Activated CD4-positive, alpha-beta memory T cell treated with anti-CD3 and anti-CD28 coated beads for 36 hours (primary cell): ENCODE measurements around the gene MARCHF10. TPM values are rescaled to one million over a fixed set of nuclear protein-coding genes. Genes with fewer than 3 reads are reported as not detected.
"Not testable (repeated sequence)": the region's sequence is repeated elsewhere in the genome, so short reads cannot be mapped to it uniquely, and the experiment has no call there.

ENCODE experiments used
- CTCF ChIA-PET: fragments of 350-600 bp; sonication (Branson Sonifier 250); formaldehyde crosslinking; loops from one replicate; lab custom pipeline; 2021; ENCODE audit warnings: antibody characterized with exemption, inconsistent platforms; lab: Charles Lee
- POLR2A ChIA-PET: fragments of 350-600 bp; sonication (Branson Sonifier 250); formaldehyde crosslinking; loops from one replicate; lab custom pipeline; 2021; ENCODE audit warnings: antibody characterized with exemption; lab: Charles Lee
- DNase-seq: peaks from one replicate; pipeline ENCODE4 v3.0.0-alpha.2; 2020
- H3K27ac Mint-ChIP-seq: one replicate; pipeline ENCODE4 v1.8.0; 2021; ENCODE audit warnings: mixed read lengths
- H3K27me3 Mint-ChIP-seq: one replicate; pipeline ENCODE4 v1.8.0; 2021; ENCODE audit warnings: mixed read lengths
- H3K36me3 Mint-ChIP-seq: one replicate; pipeline ENCODE4 v1.8.0; 2021; ENCODE audit warnings: mixed read lengths
- H3K4me1 Mint-ChIP-seq: one replicate; pipeline ENCODE4 v1.8.0; 2021; ENCODE audit warnings: low read depth, mixed read lengths
- H3K4me3 Mint-ChIP-seq: one replicate; pipeline ENCODE4 v1.8.0; 2021; ENCODE audit warnings: mild to moderate bottlenecking, mixed read lengths
- H3K9me3 Mint-ChIP-seq: one replicate; pipeline ENCODE4 v1.8.0; 2021; ENCODE audit warnings: mixed read lengths
- intact Hi-C: fragments of 100-400 bp; cut with micrococcal nuclease; formaldehyde crosslinking; loops from one replicate; pipeline ENCODE4 v1.15.1; 2023
- total RNA-seq, 2 experiments: library from RNA; stranded (reverse); gene quantifications; one replicate each; pipeline ENCODE4 v1.2.3, GENCODE V29; 2021

MARCHF10 gene
- total RNA-seq, 2 experiments from 2014 or later, result not detected

DNA sequence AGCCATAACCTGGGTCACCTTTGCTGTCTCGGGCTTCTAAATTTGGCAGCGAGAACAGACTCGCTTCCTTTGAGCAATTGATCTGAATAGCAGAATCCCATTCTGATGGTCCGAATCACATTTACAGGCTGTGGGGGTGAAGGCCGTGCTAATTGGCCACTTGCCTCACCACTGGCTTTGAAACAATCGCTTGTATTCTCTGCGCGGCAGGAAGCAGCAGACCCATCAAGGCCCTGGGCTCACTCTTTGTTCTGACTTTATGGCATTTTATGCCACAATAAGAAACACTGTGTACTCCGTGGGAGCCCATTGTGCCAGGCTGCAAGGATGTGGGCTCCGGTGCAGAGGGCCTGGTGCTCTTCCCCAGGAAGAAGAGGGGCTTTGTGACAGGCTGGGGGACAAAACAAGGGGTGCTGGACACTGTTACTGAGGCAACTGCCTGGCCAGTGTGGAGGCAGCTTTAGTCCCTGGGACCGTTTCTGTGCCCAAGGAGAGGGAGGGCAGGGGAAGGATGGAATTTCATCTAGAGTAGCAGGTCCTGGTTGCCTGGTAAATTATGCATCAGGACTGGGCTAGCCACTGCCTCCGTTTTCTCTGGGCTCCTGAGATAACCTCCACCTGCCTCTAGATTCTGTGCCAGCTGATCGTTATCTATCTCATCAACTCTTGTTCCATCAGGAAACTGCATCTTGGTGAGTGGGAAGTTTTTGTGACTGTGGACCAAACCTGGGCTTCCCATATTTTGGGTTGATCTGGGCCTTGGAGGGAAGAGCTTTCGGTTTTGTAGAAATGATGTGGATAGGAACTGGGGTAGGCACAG is 102.1 kb downstream of the MARCHF10 start:
- Mint-ChIP-seq H3K9me3 (peaks cover 7% of the 10 kb centered on the region), H3K4me1 (peaks cover 10% of the 10 kb centered on the region), H3K27ac (no peak overlapping the region), H3K27me3 (peaks cover 22% of the 10 kb centered on the region), H3K4me3 (no peak overlapping the region), H3K36me3 (no peaks in the 10 kb centered on the region)
- no peak for DNase-seq
- POLR2A ChIA-PET, result no interaction called here
- CTCF ChIA-PET, result interaction anchor here (1.0 to 1.3 kb wide), 2 partner anchors 19 to 263 kb away, joined by 3 read pairs; no protein-coding TSS in a partner anchor
- intact Hi-C loops, result loop anchor here (2.0 kb wide), 1 partner anchor 701 kb away; no protein-coding TSS in a partner anchor

DNA sequence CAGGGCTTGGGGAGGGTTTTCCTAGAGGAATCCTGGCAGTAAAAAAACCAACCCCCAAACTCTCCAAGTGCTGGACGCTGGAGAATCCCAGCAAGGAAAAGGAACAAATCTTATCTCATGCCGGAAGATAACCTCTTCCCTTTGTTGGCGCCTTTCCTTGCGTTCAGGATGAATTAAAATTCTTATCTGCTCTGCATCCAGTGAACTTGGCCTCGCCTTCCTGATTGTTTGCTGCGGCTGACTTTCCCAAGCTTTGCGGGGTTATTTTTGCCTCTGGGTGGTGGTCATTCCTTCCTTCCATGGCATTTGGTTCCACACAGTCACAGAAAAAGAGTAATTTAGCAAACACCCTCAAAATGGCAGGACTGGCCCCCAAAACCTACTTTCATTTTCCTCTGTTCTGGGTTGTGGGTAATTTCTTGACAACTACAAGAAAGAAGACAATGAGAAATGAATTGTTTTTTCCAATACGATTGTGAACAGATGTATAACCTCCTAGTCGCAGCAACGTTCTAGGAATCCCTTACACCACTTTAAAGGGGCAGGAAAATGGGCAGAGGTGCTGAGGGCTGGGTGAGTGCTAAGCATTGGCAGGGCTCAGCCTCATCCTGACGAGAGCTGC is 102.8 kb downstream of the MARCHF10 start:
- Mint-ChIP-seq H3K27ac (no peak overlapping the region), H3K4me1 (peaks cover 10% of the 10 kb centered on the region), H3K4me3 (peak overlapping the region; percentile 20), H3K27me3 (peaks cover 23% of the 10 kb centered on the region), H3K9me3 (peaks cover 7% of the 10 kb centered on the region), H3K36me3 (no peaks in the 10 kb centered on the region)
- no peak for DNase-seq
- intact Hi-C loops, result loop anchor here (2.0 kb wide), 1 partner anchor 702 kb away; no protein-coding TSS in a partner anchor
- ChIA-PET POLR2A (no interaction called here), CTCF (interaction anchor here (1.0 to 1.6 kb wide), 3 partner anchors 18 to 19 kb away, joined by 3 to 7 read pairs (median 4); no protein-coding TSS in a partner anchor)

DNA sequence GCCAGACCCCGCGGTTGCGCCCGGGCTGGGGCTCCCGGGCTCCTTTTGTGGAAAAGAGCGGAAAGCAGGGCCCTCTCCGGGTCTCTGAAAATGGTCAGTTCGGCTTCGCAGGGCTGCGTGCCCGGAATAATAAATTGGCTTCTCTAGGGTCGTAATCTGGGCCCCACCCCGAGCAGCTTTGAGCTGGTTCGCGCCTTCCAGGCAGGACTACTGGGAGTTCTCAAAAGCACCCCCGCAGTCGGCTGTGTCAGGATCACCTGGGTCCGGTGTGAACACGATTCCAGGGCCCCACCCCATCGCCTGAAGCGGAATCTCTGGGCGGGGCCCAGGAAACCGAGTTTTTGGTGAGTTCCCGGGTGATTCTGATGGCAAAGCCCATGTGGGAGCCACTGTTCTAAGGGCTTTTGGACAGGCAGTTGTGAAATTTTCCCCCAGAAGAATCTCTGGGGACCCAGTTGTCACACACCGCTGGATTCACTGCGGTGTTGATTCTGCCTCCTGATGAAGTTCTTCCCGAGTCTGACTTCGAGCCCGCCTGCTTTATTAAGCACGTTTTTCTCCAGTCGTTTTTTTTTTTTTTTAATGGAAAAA is 103.6 kb downstream of the MARCHF10 start:
- CTCF ChIA-PET, result interaction anchor here (0.8 to 1.6 kb wide), 3 partner anchors 18 to 385 kb away, joined by 3 to 7 read pairs (median 4); no protein-coding TSS in a partner anchor

DNA sequence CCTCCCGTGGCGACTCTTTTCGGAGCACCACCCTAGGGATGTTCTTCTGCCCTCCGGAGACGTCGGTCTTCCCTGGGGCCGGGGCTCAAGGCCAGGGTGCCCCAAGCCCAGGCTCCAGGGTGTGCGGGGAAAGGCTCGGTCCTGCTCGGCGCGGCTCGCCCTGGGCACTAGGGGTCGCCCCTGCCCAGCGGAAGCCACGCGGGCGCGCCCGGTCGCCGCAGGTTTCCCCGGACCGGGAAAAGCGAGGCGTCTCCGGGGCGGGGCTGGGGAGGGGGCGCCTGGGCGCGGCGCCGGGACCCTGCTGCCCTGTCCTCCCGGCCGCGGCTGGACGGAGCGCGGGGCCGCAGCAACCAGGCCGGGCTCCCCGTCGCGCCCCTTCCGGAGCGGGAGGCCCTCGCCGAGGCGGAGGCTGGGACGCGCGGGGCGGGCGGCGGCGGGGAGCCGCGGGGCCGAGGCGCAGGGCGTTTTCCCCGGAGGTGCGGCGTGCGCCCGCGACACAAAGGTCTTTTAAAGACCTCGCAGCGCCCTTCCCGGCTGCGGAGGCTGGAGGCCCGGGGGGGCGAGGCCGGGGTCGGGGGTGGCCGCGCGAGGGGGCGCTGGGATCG is 104.2 kb downstream of the MARCHF10 start:
- H3K9me3 Mint-ChIP-seq, result peaks cover 5% of the 10 kb centered on the region
- peaks cover 10% of the 10 kb centered on the region for H3K4me1 Mint-ChIP-seq
- no peaks in the 10 kb centered on the region for H3K36me3 Mint-ChIP-seq
- H3K27ac Mint-ChIP-seq, result no peak overlapping the region
- ChIA-PET CTCF (interaction anchor here (0.8 to 1.7 kb wide), 4 partner anchors 19 to 702 kb away, joined by 3 to 7 read pairs (median 4); no protein-coding TSS in a partner anchor), POLR2A (no interaction called here)
- peak overlapping the region; percentile 20 for H3K4me3 Mint-ChIP-seq
- intact Hi-C loops, result loop anchor here (1.0 to 2.0 kb wide), 2 partner anchors 264 to 703 kb away; no protein-coding TSS in a partner anchor
- peaks cover 23% of the 10 kb centered on the region for H3K27me3 Mint-ChIP-seq
- DNase-seq, result peak; percentile 79

More for the DNA sequence above, 103.6 kb downstream of the MARCHF10 start:
- no peak overlapping the region for H3K27ac Mint-ChIP-seq
- POLR2A ChIA-PET, result no interaction called here
- peaks cover 10% of the 10 kb centered on the region for H3K4me1 Mint-ChIP-seq
- intact Hi-C loops, result loop anchor here (2.0 kb wide), 1 partner anchor 702 kb away; no protein-coding TSS in a partner anchor
- peak; percentile 18 for DNase-seq
- H3K27me3 Mint-ChIP-seq, result peaks cover 23% of the 10 kb centered on the region
- H3K36me3 Mint-ChIP-seq, result no peaks in the 10 kb centered on the region
- peak overlapping the region; percentile 66 for H3K4me3 Mint-ChIP-seq
- peaks cover 7% of the 10 kb centered on the region for H3K9me3 Mint-ChIP-seq

DNA sequence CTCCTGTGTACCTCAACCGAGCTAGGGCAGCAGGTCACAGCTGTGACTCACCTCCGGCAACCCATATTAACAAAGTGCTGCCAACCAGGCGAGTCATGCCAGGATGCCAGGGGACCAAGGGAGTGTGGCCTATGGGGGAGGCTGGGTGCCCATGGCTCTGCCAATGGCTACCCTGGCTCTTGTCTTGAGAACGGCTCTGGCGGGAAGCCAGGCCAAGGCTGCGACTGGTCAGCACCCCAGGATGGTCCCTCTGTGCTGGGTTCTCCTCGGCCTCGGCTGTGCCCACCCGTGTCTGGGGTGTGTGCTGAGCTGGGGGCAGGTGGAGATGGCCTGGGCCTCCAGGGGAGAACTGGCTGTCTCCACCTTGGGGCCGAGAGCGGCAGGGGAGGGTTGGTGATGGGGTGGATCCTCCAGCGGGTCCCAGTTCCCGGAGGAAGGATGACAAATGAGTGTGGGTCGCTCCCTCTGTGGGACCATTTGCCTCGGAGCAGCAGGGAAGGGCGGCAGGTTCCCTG is 104.8 kb downstream of the MARCHF10 start:
- Mint-ChIP-seq H3K9me3 (no peaks in the 10 kb centered on the region), H3K4me3 (peak overlapping the region; percentile 20), H3K27ac (no peak overlapping the region), H3K36me3 (no peaks in the 10 kb centered on the region), H3K4me1 (peaks cover 10% of the 10 kb centered on the region), H3K27me3 (peaks cover 23% of the 10 kb centered on the region)
- intact Hi-C loops, result loop anchor here (1.0 kb wide), 1 partner anchor 265 kb away; no protein-coding TSS in a partner anchor
- peak; percentile 48 for DNase-seq
- ChIA-PET CTCF (interaction anchor here (0.9 to 1.7 kb wide), 4 partner anchors 32 to 703 kb away, joined by 4 to 5 read pairs (median 4); no protein-coding TSS in a partner anchor), POLR2A (no interaction called here)

DNA sequence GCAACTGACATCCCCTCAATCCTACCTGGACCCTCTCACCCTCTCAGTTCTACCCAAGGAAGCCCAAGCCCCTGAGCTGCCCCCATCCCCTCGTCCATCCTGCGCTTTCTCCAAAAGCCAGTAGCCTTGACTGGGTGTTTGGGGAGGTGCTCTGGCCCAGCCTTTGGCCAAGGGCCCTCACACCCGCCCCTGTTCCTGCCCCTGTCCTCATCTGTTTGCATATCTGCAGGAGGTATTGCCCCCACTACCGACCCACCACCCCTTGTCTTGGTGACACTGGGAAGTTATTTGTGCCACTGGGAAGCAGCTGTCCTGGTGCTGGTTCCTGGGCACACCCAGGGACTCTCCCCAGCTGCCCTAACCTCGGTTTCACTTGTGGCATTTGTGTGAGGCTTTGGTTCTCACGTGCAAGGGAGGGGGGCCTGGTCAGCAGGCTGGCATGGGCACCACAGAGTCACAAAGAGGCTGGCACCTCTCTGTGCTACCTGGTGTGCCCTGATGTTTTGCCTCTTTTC is 105.3 kb downstream of the MARCHF10 start:
- intact Hi-C loops, result loop anchor here (1.0 kb wide), 1 partner anchor 265 kb away; no protein-coding TSS in a partner anchor
- H3K9me3 Mint-ChIP-seq, result no peaks in the 10 kb centered on the region
- H3K27ac Mint-ChIP-seq, result no peak overlapping the region
- peaks cover 24% of the 10 kb centered on the region for H3K27me3 Mint-ChIP-seq
- H3K4me1 Mint-ChIP-seq, result peaks cover 10% of the 10 kb centered on the region
- ChIA-PET CTCF (interaction anchor here (0.9 to 1.7 kb wide), 4 partner anchors 31 to 703 kb away, joined by 4 to 5 read pairs (median 4); no protein-coding TSS in a partner anchor), POLR2A (no interaction called here)
- no peak for DNase-seq
- H3K4me3 Mint-ChIP-seq, result no peak overlapping the region
- H3K36me3 Mint-ChIP-seq, result no peaks in the 10 kb centered on the region

DNA sequence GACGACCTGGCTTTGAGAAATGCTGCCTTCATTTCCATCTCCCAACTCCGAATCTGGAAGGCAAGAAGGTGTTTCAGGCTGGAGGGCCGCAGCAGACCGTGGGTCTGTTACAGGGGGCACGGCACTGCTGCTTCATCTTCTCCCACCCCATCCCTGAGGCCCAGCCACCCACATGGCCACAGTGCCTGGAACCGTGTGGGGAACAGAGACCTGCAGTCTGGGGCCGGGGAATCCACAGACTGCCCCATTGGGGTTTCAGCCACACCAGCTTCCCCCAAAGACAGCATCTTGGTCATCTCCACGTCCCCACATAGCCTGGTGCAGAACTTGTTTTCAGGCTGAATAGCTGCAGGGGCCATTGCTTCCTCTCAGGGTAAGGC is 106.4 kb downstream of the MARCHF10 start:
- no peaks in the 10 kb centered on the region for H3K9me3 Mint-ChIP-seq
- H3K4me1 Mint-ChIP-seq, result peaks cover 10% of the 10 kb centered on the region
- CTCF ChIA-PET, result no interaction called here
- H3K36me3 Mint-ChIP-seq, result no peaks in the 10 kb centered on the region
- no peak for DNase-seq
- intact Hi-C loops, result no loop called here
- peaks cover 18% of the 10 kb centered on the region for H3K27me3 Mint-ChIP-seq
- no peak overlapping the region for H3K4me3 Mint-ChIP-seq
- POLR2A ChIA-PET, result interaction anchor here (0.6 kb wide), 1 partner anchor 274 kb away, joined by 3 read pairs; no protein-coding TSS in a partner anchor
- H3K27ac Mint-ChIP-seq, result no peak overlapping the region

DNA sequence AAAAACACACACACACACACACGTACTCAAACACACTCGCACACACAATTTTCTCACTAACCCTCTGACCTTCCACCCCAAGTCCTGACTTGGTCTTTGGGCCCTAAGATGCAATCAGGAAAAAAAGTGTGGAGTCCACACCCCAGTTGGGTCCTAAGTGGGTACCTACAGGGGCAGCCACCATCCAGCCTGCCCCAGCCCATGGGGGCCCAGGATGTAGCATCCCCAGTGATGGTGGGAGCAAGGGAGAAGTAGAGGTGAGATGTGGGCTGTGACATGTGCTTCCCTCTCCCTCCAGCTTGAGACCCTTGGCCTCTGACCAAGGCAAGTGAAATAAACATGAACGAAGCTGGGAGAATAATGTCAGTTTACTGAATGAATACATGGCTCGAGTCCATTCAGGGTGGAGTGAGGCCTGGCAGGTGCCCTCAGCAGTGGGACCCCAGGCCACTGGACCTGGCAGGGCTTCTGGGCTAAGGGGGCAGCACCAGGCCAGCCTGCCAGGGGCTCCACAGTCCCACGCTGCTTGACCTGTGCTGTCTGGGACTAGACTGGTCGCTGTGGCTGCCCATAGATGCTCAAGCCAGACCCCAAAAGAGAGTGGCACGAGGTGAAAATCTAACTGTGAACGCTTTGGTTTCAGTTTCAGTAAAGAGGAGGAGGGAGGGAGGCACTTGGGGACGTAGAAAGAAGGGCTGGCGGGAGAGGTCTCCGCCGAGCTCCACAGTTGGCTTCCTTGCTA is 107.0 kb downstream of the MARCHF10 start:
- CTCF ChIA-PET, result interaction anchor here (1.1 kb wide), 1 partner anchor 705 kb away, joined by 3 read pairs; no protein-coding TSS in a partner anchor
- no peak overlapping the region for H3K4me3 Mint-ChIP-seq
- H3K27ac Mint-ChIP-seq, result no peak overlapping the region
- intact Hi-C loops, result no loop called here
- peaks cover 10% of the 10 kb centered on the region for H3K4me1 Mint-ChIP-seq
- H3K36me3 Mint-ChIP-seq, result no peaks in the 10 kb centered on the region
- peaks cover 14% of the 10 kb centered on the region for H3K27me3 Mint-ChIP-seq
- DNase-seq, result no peak
- no peaks in the 10 kb centered on the region for H3K9me3 Mint-ChIP-seq
- POLR2A ChIA-PET, result no interaction called here

DNA sequence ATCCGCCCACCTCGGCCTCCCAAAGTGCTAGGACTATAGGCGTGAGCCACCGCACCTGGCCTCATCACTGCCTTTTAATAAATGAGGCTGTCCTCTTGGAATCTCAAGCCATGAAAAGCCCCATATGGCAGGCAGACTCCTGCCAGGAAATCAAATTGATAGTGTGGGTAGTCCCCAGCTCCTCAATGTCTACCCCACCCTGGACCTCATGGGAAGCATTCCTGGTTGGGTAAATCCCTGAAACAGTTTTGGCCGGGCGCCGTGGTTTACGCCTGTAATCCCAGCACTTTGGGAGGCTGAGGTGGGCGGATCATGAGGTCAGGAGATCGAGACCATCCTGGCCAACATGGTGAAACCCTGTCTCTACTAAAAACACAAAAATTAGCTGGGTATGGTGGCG is 109.7 kb downstream of the MARCHF10 start:
- H3K9me3 Mint-ChIP-seq, intact Hi-C loops, POLR2A ChIA-PET, H3K4me3 Mint-ChIP-seq, H3K27ac Mint-ChIP-seq, H3K36me3 Mint-ChIP-seq, DNase-seq, H3K27me3 Mint-ChIP-seq, H3K4me1 Mint-ChIP-seq, CTCF ChIA-PET: not testable (repeated sequence)

DNA sequence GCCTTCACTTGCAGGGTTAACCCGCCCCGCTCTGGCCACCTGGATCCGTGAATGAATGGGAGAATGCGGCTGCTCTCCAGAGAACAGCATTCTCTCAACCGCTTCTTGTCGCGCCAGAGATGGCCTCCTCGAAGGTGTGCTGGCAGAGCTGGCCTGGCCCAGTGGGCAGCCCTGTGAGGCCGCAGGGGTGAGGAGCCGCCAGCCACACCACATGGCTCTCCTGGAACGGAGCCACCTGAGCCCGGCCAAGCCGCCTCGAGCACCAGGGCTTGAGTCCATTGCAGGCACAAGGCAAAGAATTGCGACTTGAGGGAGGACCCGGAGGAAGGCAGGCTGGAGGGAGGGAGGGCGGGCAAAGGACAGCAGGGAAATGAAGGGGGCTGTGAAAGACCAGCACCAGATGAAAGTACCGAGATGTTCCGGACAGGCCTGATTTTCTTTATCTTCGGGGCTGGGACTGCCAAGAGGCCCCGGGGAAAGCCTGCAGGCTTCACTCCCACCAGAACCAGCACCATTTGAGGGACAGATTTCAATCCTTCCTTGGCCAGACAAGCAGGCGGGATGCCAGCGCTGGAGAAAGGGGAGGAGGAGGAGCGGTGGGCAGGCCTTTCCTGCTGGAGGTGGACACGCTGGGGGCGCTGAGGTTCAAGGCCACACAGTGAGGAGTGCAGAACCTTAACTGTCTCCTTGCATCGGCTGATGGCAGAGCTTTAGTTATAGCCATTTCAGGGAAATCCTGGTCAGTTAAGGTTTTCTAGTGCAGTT is 111.2 kb downstream of the MARCHF10 start:
- Mint-ChIP-seq H3K4me3 (no peak overlapping the region), H3K36me3 (no peaks in the 10 kb centered on the region), H3K27me3 (peaks cover 4% of the 10 kb centered on the region), H3K9me3 (no peaks in the 10 kb centered on the region), H3K4me1 (no peaks in the 10 kb centered on the region), H3K27ac (no peak overlapping the region)
- POLR2A ChIA-PET, result no interaction called here
- intact Hi-C loops, result no loop called here
- CTCF ChIA-PET, result no interaction called here
- no peak for DNase-seq
